ENCODE data around the gene HOXD3. TPM values are rescaled to one million over a fixed set of nuclear protein-coding genes. Genes with fewer than 3 reads are reported as not detected.

Gene HOXD3
- polyA plus RNA-seq, 1 donor (not counting 4 experiments of a cell fraction or from before 2014, with no cell fraction given) = not detected

DNA sequence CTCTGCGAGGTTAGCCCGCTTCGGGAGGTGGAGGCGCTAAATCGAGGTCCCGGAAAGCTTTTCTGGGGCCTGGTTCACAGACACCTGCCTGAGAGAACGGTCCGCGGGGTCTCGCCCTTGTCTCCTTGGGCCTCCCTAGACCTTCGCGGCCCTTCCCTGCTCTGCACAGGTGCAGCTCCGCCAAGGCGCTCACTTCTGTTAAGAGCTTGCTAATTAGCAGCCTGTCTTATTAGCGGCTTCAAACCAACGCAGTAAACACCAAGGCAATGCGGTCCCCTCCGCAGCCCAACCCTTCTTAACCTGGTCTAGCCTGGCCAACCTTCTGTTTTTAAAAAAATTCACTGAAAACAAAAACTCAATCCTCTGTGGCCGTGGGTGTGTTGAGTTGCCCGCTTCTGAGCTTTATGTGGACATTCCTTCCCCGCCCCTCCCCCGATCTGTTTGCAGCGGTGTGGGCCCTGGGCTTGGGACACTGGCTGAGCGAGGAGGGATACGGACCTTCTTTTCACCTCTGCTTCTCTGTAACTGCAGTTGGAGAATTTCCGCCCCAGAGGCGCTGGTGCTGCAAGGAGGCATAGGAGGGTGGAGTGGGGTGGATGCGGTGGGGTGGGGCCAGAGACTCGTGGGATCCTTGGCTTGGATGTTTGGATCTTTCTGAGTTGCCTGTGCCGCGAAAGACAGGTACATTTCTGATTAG is 9.2 kb upstream of the HOXD3 start:
- Histone ChIP-seq H3K4me3 (ENCODE audit: control insufficient read depth in 2 of 3, extremely low read depth in 1 of 3, insufficient read depth in 2 of 3, low read depth in 1 of 3, low read length in 3 of 3) (no peak overlapping the region), H3K36me3 (ENCODE audit: control insufficient read depth in 2 of 2, extremely low read depth in 1 of 2, insufficient read depth in 2 of 2, low read length in 2 of 2) (no peaks in the 10 kb centered on the region), H3K9me3 (ENCODE audit: control insufficient read depth, low read depth, low read length) (no peaks in the 10 kb centered on the region), H3K27me3 (ENCODE audit: control insufficient read depth, extremely low read depth, insufficient read depth, low read length) (peaks cover 85% of the 10 kb centered on the region), H3K4me2 (ENCODE audit: control insufficient read depth, extremely low read depth, insufficient read depth, low read depth, low read length) (no peak overlapping the region), H3K79me2 (ENCODE audit: control insufficient read depth, insufficient read depth, low read length) (no peaks in the 10 kb centered on the region), H3K9me1 (ENCODE audit: control insufficient read depth, extremely low read depth, insufficient read depth, low read length) (no peaks in the 10 kb centered on the region), H3K4me1 (ENCODE audit: control insufficient read depth, extremely low read depth, insufficient read depth, low read length) (no peaks in the 10 kb centered on the region), H2AFZ (ENCODE audit: control insufficient read depth, low read length) (no peak overlapping the region), H3K9ac (ENCODE audit: control insufficient read depth, extremely low read depth, insufficient read depth, low read length) (no peak overlapping the region), H3K27ac (ENCODE audit: control insufficient read depth, insufficient read depth, low read length) (no peak overlapping the region), H4K20me1 (ENCODE audit: control insufficient read depth, extremely low read depth, insufficient read depth, low read length) (no peaks in the 10 kb centered on the region)
- no peak for FAIRE-seq
- peak; percentile 80 for TF ChIP-seq EZH2 (IDR thresholded peaks at IDR 0.05; ENCODE audit: low read length)
- TF ChIP-seq, protein P1, sequence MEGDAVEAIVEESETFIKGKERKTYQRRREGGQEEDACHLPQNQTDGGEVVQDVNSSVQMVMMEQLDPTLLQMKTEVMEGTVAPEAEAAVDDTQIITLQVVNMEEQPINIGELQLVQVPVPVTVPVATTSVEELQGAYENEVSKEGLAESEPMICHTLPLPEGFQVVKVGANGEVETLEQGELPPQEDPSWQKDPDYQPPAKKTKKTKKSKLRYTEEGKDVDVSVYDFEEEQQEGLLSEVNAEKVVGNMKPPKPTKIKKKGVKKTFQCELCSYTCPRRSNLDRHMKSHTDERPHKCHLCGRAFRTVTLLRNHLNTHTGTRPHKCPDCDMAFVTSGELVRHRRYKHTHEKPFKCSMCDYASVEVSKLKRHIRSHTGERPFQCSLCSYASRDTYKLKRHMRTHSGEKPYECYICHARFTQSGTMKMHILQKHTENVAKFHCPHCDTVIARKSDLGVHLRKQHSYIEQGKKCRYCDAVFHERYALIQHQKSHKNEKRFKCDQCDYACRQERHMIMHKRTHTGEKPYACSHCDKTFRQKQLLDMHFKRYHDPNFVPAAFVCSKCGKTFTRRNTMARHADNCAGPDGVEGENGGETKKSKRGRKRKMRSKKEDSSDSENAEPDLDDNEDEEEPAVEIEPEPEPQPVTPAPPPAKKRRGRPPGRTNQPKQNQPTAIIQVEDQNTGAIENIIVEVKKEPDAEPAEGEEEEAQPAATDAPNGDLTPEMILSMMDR (optimal IDR thresholded peaks at IDR 0.05 in 1 of 3, IDR thresholded peaks at IDR 0.05 in 1 of 3, conservative IDR thresholded peaks at IDR 0.05 in 1 of 3; ENCODE audit: extremely low read depth in 1 of 3, insufficient read depth in 2 of 3, low read length in 3 of 3) = no peak
- no peak for DNase-seq (ENCODE audit: low read depth, low spot score)
- dilution Hi-C loops (cut with MboI; ENCODE audit: extremely low pct_ligation_motif_present, low sequenced_read_pairs) = no loop called here

DNA sequence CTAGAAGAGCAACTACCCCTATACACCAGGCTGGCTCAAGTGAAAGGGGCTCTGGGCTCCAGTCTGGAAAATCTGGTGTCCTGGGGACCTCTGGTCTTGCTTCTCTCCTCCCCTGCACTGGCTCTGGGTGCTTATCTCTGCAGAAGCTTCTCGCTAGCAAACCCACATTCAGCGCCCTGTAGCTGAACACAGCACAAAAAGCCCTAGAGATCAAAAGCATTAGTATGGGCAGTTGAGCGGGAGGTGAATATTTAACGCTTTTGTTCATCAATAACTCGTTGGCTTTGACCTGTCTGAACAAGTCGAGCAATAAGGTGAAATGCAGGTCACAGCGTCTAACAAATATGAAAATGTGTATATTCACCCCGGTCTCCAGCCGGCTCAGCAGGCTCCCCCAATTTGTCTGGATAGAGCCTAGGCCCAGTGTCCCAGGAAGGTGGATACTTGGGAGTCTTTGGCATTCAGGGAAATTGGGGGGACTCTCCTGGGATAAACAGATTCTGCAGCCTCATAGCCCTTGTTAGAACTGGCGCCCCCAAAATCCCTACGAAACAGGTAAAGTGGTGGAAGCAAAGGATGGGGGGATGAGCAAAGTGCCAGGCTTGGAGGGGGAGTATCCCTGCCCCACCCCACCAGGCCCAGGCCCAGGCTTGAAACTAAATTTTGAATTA is 8.2 kb upstream of the HOXD3 start:
- Histone ChIP-seq H3K27ac (ENCODE audit: control insufficient read depth, insufficient read depth, low read length) (no peak overlapping the region), H3K4me2 (ENCODE audit: control insufficient read depth, extremely low read depth, insufficient read depth, low read depth, low read length) (no peak overlapping the region), H3K9me1 (ENCODE audit: control insufficient read depth, extremely low read depth, insufficient read depth, low read length) (no peaks in the 10 kb centered on the region), H3K4me1 (ENCODE audit: control insufficient read depth, extremely low read depth, insufficient read depth, low read length) (no peaks in the 10 kb centered on the region), H4K20me1 (ENCODE audit: control insufficient read depth, extremely low read depth, insufficient read depth, low read length) (no peaks in the 10 kb centered on the region), H3K36me3 (ENCODE audit: control insufficient read depth in 2 of 2, extremely low read depth in 1 of 2, insufficient read depth in 2 of 2, low read length in 2 of 2) (no peaks in the 10 kb centered on the region), H3K79me2 (ENCODE audit: control insufficient read depth, insufficient read depth, low read length) (no peaks in the 10 kb centered on the region), H3K9ac (ENCODE audit: control insufficient read depth, extremely low read depth, insufficient read depth, low read length) (no peak overlapping the region), H2AFZ (ENCODE audit: control insufficient read depth, low read length) (no peak overlapping the region), H3K9me3 (ENCODE audit: control insufficient read depth, low read depth, low read length) (no peaks in the 10 kb centered on the region), H3K27me3 (ENCODE audit: control insufficient read depth, extremely low read depth, insufficient read depth, low read length) (peaks cover 94% of the 10 kb centered on the region), H3K4me3 (ENCODE audit: control insufficient read depth in 2 of 3, extremely low read depth in 1 of 3, insufficient read depth in 2 of 3, low read depth in 1 of 3, low read length in 3 of 3) (no peak overlapping the region)
- DNase-seq (ENCODE audit: low read depth, low spot score) (no peak), FAIRE-seq (no peak)
- dilution Hi-C loops (cut with MboI; ENCODE audit: extremely low pct_ligation_motif_present, low sequenced_read_pairs) = no loop called here
- TF ChIP-seq, protein P1 (optimal IDR thresholded peaks at IDR 0.05 in 1 of 3, IDR thresholded peaks at IDR 0.05 in 1 of 3, conservative IDR thresholded peaks at IDR 0.05 in 1 of 3; ENCODE audit: extremely low read depth in 1 of 3, insufficient read depth in 2 of 3, low read length in 3 of 3) = no peak
- TF ChIP-seq EZH2 (IDR thresholded peaks at IDR 0.05; ENCODE audit: low read length) = no peak

All from keratinocyte (primary cell).